Lower leg skin (tissue), 3 donors: ENCODE results near the gene MUTYH.
"Not testable (repeated sequence)": the region's sequence is repeated elsewhere in the genome, so short reads cannot be mapped to it uniquely, and the experiment has no call there.

Experiments
- POLR2A ChIP-seq, 2 donors: fragments of 450-650 bp; IDR thresholded peaks; one replicate each; pipeline ENCODE4 v1.6.1; 2016 to 2017; ENCODE audit warnings: antibody characterized with exemption in 2 of 2, mild to moderate bottlenecking in 1 of 2, moderate library complexity in 1 of 2
- TF ChIP-seq, protein P1 (sequence below), 3 donors: fragments of 450-650 bp; IDR thresholded peaks; one replicate each; pipeline ENCODE4 v1.5.1; 2016; ENCODE audit warnings: antibody characterized with exemption in 3 of 3, mild to moderate bottlenecking in 3 of 3, moderate library complexity in 2 of 3

DNA sequence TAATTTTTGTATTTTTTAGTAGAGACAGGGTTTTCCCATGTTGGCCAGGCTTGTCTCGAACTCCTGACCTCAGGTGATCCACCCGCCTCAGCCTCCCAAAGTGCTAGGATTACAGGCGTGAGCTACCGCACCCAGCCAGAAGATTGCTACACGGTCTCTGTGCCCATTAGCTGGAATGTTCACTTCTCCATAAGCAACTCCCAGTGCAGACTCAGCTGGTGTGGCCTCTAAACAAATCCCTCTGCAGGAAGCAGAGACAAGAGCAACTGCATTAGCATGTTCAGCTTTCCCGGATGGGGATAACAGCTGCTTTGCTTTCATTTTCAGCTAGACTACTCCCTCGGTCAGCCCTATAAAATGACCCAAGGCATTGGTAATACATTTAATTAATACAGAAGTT lies 20.7 kb upstream of the MUTYH start:
- TF ChIP-seq POLR2A (IDR thresholded peaks at IDR 0.05) = not testable (repeated sequence)
- TF ChIP-seq, protein P1, sequence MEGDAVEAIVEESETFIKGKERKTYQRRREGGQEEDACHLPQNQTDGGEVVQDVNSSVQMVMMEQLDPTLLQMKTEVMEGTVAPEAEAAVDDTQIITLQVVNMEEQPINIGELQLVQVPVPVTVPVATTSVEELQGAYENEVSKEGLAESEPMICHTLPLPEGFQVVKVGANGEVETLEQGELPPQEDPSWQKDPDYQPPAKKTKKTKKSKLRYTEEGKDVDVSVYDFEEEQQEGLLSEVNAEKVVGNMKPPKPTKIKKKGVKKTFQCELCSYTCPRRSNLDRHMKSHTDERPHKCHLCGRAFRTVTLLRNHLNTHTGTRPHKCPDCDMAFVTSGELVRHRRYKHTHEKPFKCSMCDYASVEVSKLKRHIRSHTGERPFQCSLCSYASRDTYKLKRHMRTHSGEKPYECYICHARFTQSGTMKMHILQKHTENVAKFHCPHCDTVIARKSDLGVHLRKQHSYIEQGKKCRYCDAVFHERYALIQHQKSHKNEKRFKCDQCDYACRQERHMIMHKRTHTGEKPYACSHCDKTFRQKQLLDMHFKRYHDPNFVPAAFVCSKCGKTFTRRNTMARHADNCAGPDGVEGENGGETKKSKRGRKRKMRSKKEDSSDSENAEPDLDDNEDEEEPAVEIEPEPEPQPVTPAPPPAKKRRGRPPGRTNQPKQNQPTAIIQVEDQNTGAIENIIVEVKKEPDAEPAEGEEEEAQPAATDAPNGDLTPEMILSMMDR (IDR thresholded peaks at IDR 0.05) = not testable (repeated sequence)
